HEK293 (cell line): ENCODE results near the gene FGD3.

ENCODE experiments used
- CTCF ChIA-PET: fragments of 350-600 bp; formaldehyde crosslinking; extraction: SDS; loops from one replicate; lab custom pipeline; 2021; ENCODE audit warnings: antibody characterized with exemption; lab: Yijun Ruan, JAX
- POLR2A ChIA-PET: fragments of 300-600 bp; formaldehyde crosslinking; extraction: SDS; loops from one replicate; lab custom pipeline; 2020; ENCODE audit warnings: antibody characterized with exemption, inconsistent platforms; lab: Yijun Ruan, JAX
- H3K27ac ChIP-seq: fragments of 200-500 bp; sonication (Bioruptor generic); 2 replicates; pipeline ENCODE4 v1.5.1; 2014; ENCODE audit warnings: low read depth, low read length, control low read depth, inconsistent platforms; ENCODE audit errors: extremely low read depth
- H3K36me3 ChIP-seq, 2 experiments: fragments of 200-500 bp in 1 of 2; sonication (Bioruptor generic) in 1 of 2; 1 replicate in 1 of 2; 2 replicates in 1 of 2; pipeline ENCODE4 v1.5.1; 2014 to 2017; ENCODE audit warnings: inconsistent platforms in 2 of 2, low read length in 2 of 2; ENCODE audit not compliant: control insufficient read depth in 2 of 2, insufficient read depth in 1 of 2
- H3K4me1 ChIP-seq: fragments of 200-500 bp; sonication (Bioruptor generic); 2 replicates; pipeline ENCODE4 v1.5.1; 2014; ENCODE audit warnings: mild to moderate bottlenecking, low read length, inconsistent platforms; ENCODE audit not compliant: control insufficient read depth, insufficient read depth
- H3K4me3 ChIP-seq: 2 replicates; pipeline ENCODE4 v1.5.1; 2011; ENCODE audit warnings: low read depth, mild to moderate bottlenecking, control low read depth, low read length, moderate library complexity
- H3K9me3 ChIP-seq: fragments of 200-500 bp; sonication (Bioruptor generic); 2 replicates; pipeline ENCODE4 v1.5.1; 2014; ENCODE audit warnings: low read depth, low read length, inconsistent platforms; ENCODE audit not compliant: control insufficient read depth, insufficient read depth
- EGR2 ChIP-seq: fragments of 450-650 bp; formaldehyde crosslinking; IDR thresholded peaks from 2 replicates; pipeline ENCODE4 v1.5.1; 2016; ENCODE audit warnings: low read depth, missing biosample characterization, missing genetic modification characterization
- ELK4 ChIP-seq: IDR thresholded peaks from 2 replicates; pipeline ENCODE4 v1.6.1; 2011; ENCODE audit warnings: mild to moderate bottlenecking, low read depth, low read length, borderline replicate concordance
- GLI2 ChIP-seq: fragments of 450-650 bp; formaldehyde crosslinking; IDR thresholded peaks from 2 replicates; pipeline ENCODE4; 2017; ENCODE audit warnings: missing biosample characterization, missing genetic modification characterization, low read depth, borderline replicate concordance
- REPIN1 ChIP-seq: fragments of 450-650 bp; formaldehyde crosslinking; IDR thresholded peaks from 2 replicates; pipeline ENCODE4 v1.5.1; 2017; ENCODE audit warnings: missing biosample characterization, missing genetic modification characterization, low read depth
- TCF7L2 ChIP-seq: IDR thresholded peaks from 2 replicates; pipeline ENCODE4 v1.6.1; 2011; ENCODE audit warnings: low read depth, mild to moderate bottlenecking, inconsistent platforms, low read length, moderate library complexity, borderline replicate concordance
- TSHZ1 ChIP-seq: fragments of 450-650 bp; formaldehyde crosslinking; IDR thresholded peaks from 2 replicates; pipeline ENCODE4 v1.5.1; 2016; ENCODE audit warnings: missing biosample characterization, missing genetic modification characterization, borderline replicate concordance
- ZBTB6 ChIP-seq: fragments of 450-650 bp; formaldehyde crosslinking; IDR thresholded peaks from 2 replicates; pipeline ENCODE4 v1.5.1; 2017; ENCODE audit warnings: missing biosample characterization, missing genetic modification characterization
- ZFHX2 ChIP-seq: fragments of 450-650 bp; formaldehyde crosslinking; conservative IDR thresholded peaks from 2 replicates; pipeline ENCODE4 v1.5.1; 2016; ENCODE audit warnings: missing biosample characterization, missing genetic modification characterization
- ZNF10 ChIP-seq: fragments of 450-650 bp; formaldehyde crosslinking; IDR thresholded peaks from 2 replicates; pipeline ENCODE4 v1.5.1; 2017; ENCODE audit warnings: missing biosample characterization, missing genetic modification characterization
- ZNF211 ChIP-seq: fragments of 450-650 bp; formaldehyde crosslinking; IDR thresholded peaks from 2 replicates; pipeline ENCODE4 v1.5.1; 2016; ENCODE audit warnings: low read depth, missing biosample characterization, missing genetic modification characterization
- ZNF221 ChIP-seq: fragments of 450-650 bp; formaldehyde crosslinking; IDR thresholded peaks from 2 replicates; pipeline ENCODE4 v1.5.1; 2017; ENCODE audit warnings: missing biosample characterization, missing genetic modification characterization, borderline replicate concordance
- ZNF302 ChIP-seq: fragments of 450-650 bp; formaldehyde crosslinking; IDR thresholded peaks from 2 replicates; pipeline ENCODE4 v1.5.1; 2016; ENCODE audit warnings: missing biosample characterization, missing genetic modification characterization, low read depth
- ZNF362 ChIP-seq: fragments of 450-650 bp; formaldehyde crosslinking; IDR thresholded peaks from 2 replicates; pipeline ENCODE4 v1.5.1; 2016; ENCODE audit warnings: missing biosample characterization, missing genetic modification characterization
- ZNF391 ChIP-seq: fragments of 450-650 bp; formaldehyde crosslinking; IDR thresholded peaks from 2 replicates; pipeline ENCODE4 v1.5.1; 2016; ENCODE audit warnings: low read depth, missing biosample characterization, missing genetic modification characterization, borderline replicate concordance
- ZNF501 ChIP-seq: fragments of 450-650 bp; formaldehyde crosslinking; IDR thresholded peaks from 2 replicates; pipeline ENCODE4 v1.5.1; 2016; ENCODE audit warnings: missing biosample characterization, missing genetic modification characterization
- ZNF701 ChIP-seq: fragments of 450-650 bp; formaldehyde crosslinking; IDR thresholded peaks from 2 replicates; pipeline ENCODE4 v1.5.1; 2016; ENCODE audit warnings: missing biosample characterization, missing genetic modification characterization
- TF ChIP-seq, protein P1 (sequence below): fragments of 450-650 bp; formaldehyde crosslinking; IDR thresholded peaks from 2 replicates; pipeline ENCODE4 v1.5.1; 2016; ENCODE audit warnings: missing biosample characterization, missing genetic modification characterization
- TF ChIP-seq, protein P2 (sequence below): fragments of 450-650 bp; formaldehyde crosslinking; IDR thresholded peaks from 2 replicates; pipeline ENCODE4; 2016; ENCODE audit warnings: missing biosample characterization, missing genetic modification characterization

The FGD3 gene

GRCh38 chr9:93031629-93032430 is 84.5 kb downstream of the FGD3 start:
- TF ChIP-seq ZNF221 (tag by site-specific recombination) (no peak), REPIN1 (tag by site-specific recombination) (no peak), ELK4 (no peak), GLI2 (no peak), ZNF362 (tag by site-specific recombination) (no peak), ZNF501 (tag by site-specific recombination) (no peak), ZNF302 (tag by site-specific recombination) (no peak), ZNF211 (tag by site-specific recombination) (no peak), ZBTB6 (tag by site-specific recombination) (no peak), TCF7L2 (no peak), ZNF391 (no peak)
- no peak overlapping the region for H3K27ac ChIP-seq
- no peak overlapping the region for H3K4me3 ChIP-seq
- H3K9me3 ChIP-seq, result no peaks in the 10 kb centered on the region
- H3K4me1 ChIP-seq, result no peaks in the 10 kb centered on the region
- ChIA-PET POLR2A (no interaction called here), CTCF (interaction anchor here (1.3 kb wide), 1 partner anchor 77 kb away, joined by 3 read pairs; no protein-coding TSS in a partner anchor)
- H3K36me3 ChIP-seq, result no peaks in the 10 kb centered on the region

GRCh38 chr9:93032545-93032944 is 85.2 kb downstream of the FGD3 start:
- POLR2A ChIA-PET, result no interaction called here
- no peak overlapping the region for H3K27ac ChIP-seq
- H3K4me1 ChIP-seq, result no peaks in the 10 kb centered on the region
- TF ChIP-seq, protein P1, sequence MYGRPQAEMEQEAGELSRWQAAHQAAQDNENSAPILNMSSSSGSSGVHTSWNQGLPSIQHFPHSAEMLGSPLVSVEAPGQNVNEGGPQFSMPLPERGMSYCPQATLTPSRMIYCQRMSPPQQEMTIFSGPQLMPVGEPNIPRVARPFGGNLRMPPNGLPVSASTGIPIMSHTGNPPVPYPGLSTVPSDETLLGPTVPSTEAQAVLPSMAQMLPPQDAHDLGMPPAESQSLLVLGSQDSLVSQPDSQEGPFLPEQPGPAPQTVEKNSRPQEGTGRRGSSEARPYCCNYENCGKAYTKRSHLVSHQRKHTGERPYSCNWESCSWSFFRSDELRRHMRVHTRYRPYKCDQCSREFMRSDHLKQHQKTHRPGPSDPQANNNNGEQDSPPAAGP (tag by site-specific recombination), result no peak
- TF ChIP-seq TSHZ1 (no peak), EGR2 (tag by site-specific recombination) (peak; percentile 70), ZNF362 (tag by site-specific recombination) (no peak), ZFHX2 (tag by site-specific recombination) (peak; percentile 71), ZNF10 (tag by site-specific recombination) (no peak), ZNF701 (tag by site-specific recombination) (no peak)
- TF ChIP-seq, protein P2, sequence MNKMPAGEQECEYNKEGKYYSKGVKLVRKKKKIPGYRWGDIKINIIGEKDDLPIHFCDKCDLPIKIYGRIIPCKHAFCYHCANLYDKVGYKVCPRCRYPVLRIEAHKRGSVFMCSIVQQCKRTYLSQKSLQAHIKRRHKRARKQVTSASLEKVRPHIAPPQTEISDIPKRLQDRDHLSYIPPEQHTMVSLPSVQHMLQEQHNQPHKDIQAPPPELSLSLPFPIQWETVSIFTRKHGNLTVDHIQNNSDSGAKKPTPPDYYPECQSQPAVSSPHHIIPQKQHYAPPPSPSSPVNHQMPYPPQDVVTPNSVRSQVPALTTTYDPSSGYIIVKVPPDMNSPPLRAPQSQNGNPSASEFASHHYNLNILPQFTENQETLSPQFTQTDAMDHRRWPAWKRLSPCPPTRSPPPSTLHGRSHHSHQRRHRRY (tag by site-specific recombination), result no peak
- H3K4me3 ChIP-seq, result no peak overlapping the region
- H3K9me3 ChIP-seq, result no peaks in the 10 kb centered on the region
- CTCF ChIA-PET, result no interaction called here
- H3K36me3 ChIP-seq, result no peaks in the 10 kb centered on the region
